ENCODE measurements around the gene FOXO1. TPM values are rescaled to one million over a fixed set of nuclear protein-coding genes. Genes with fewer than 3 reads are reported as not detected.

FOXO1 gene
- total RNA-seq, 1 experiment from 2014 or later, result 12.2 TPM

GRCh38 chr13:40580566-40581276 lies 85.7 kb downstream of the FOXO1 start:
- H3K4me3 ChIP-seq (replicated peaks in 1 of 2; ENCODE audit: low read depth in 1 of 2, low read length in 2 of 2), result no peak overlapping the region
- DNase-seq (ENCODE audit: low read depth, low spot score) (no peak), ATAC-seq (no peak)
- H3K9ac ChIP-seq (ENCODE audit: low read length), result no peak overlapping the region
- BruUV-seq (replicated peaks), result no TSS peak
- H3K9me3 ChIP-seq (ENCODE audit: control insufficient read depth in 1 of 2, insufficient read depth in 1 of 2, low read depth in 1 of 2, low read length in 2 of 2), result no peaks in the 10 kb centered on the region
- no peaks in the 10 kb centered on the region for H3K27me3 ChIP-seq (ENCODE audit: insufficient read depth, low read length)
- no peak overlapping the region for H3K27ac ChIP-seq (ENCODE audit: low read depth, low read length)
- TF ChIP-seq REST (IDR thresholded peaks at IDR 0.05; ENCODE audit: low read depth) (no peak), SP1 (IDR thresholded peaks at IDR 0.05; ENCODE audit: low read depth) (no peak), ZBTB33 (IDR thresholded peaks at IDR 0.05; ENCODE audit: extremely low read depth, insufficient replicate concordance, low read length) (no peak), TCF7L2 (IDR thresholded peaks at IDR 0.05; ENCODE audit: borderline replicate concordance, extremely low read depth, insufficient read depth, insufficient read length) (no peak), ELF1 (IDR thresholded peaks at IDR 0.05; ENCODE audit: borderline replicate concordance, low read depth) (no peak), POLR2AphosphoS5 (IDR thresholded peaks at IDR 0.05; ENCODE audit: low read depth, low read length) (no peak), CEBPB (IDR thresholded peaks at IDR 0.05; ENCODE audit: low read depth) (no peak), SRF (IDR thresholded peaks at IDR 0.05; ENCODE audit: low read depth) (no peak), EZH2 (IDR thresholded peaks at IDR 0.05) (no peak)
- no peak overlapping the region for H2AFZ ChIP-seq (ENCODE audit: low read depth, low read length, poor library complexity, severe bottlenecking)
- RAD21 ChIA-PET (ENCODE audit: low non-redundant PET in 1 of 2, low total read pairs in 2 of 2, uncharacterized antibody in 2 of 2, unreplicated experiment in 2 of 2), result no interaction called here
- POLR2A ChIA-PET, result no interaction called here
- H3K9me2 ChIP-seq (ENCODE audit: insufficient read depth), result no peaks in the 10 kb centered on the region
- CTCF ChIA-PET, result no interaction called here
- no peaks in the 10 kb centered on the region for H4K20me1 ChIP-seq (ENCODE audit: insufficient read depth)
- peaks cover under 1% of the 10 kb centered on the region; the same call in 1 of the 2 replicates for H3K79me2 ChIP-seq (ENCODE audit: insufficient read depth, low read length)
- H3K4me1 ChIP-seq (ENCODE audit: control insufficient read depth in 1 of 2, insufficient read depth in 2 of 2, low read length in 2 of 2), result no peaks in the 10 kb centered on the region
- no peaks in the 10 kb centered on the region for H3K36me3 ChIP-seq (ENCODE audit: control insufficient read depth in 1 of 2, insufficient read depth in 2 of 2, low read length in 2 of 2)
- intact Hi-C loops (cut with micrococcal nuclease), result no loop called here
- H3K4me2 ChIP-seq (ENCODE audit: low read length), result no peak overlapping the region

Data from HCT116 (cell line).